GM21786 (cell line): ENCODE results near the gene DLST.
"Not testable (repeated sequence)": the region's sequence is repeated elsewhere in the genome, so short reads cannot be mapped to it uniquely, and the experiment has no call there.

Source experiments
- ATAC-seq: cut with Tn5 transposase; IDR thresholded peaks from one replicate; pipeline ENCODE4 v1.9.1; 2021; ENCODE audit not compliant: unreplicated experiment

DLST gene

DNA sequence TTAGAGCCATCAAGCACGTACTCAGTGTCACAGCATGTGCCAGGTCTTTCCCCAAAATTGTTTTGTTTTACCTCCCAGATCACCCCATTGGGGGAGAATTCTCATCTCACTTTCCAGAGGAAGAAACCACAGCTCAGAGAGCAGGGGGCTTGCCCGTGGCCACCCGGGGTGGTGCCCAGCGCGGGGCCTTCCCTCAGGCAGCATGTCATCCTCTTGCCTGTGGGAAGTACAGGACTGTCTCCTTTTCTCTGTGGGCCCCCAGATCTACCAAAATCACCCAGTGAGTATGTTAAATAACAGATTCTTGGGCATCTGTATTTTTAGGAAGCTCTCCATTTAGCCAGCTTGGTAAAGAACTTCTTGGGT, 35.4 kb downstream of the DLST start:
- ATAC-seq: no peak

DNA sequence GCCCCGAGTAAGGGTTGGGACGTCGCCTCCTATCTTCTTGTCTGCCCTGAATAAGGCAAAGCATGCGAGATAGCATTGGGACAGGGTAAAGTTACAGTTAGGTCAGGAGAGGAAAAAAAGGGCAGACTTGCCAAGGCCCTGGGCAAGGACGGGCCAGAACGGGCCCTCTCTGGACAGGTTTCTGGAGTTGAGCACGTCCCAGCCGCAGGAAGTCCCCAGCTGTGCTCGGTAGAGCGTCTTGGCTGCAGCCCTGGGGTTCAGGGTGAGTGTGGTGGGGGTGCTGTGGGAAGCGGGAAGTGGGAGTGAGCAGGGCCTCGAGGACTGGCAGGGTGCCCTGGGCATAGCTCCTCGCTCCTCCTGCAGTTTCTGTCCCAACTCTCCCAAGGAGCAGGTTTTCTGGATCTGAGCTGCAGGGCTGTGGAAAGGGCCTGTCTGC, 35.9 kb downstream of the DLST start:
- no peak for ATAC-seq

DNA sequence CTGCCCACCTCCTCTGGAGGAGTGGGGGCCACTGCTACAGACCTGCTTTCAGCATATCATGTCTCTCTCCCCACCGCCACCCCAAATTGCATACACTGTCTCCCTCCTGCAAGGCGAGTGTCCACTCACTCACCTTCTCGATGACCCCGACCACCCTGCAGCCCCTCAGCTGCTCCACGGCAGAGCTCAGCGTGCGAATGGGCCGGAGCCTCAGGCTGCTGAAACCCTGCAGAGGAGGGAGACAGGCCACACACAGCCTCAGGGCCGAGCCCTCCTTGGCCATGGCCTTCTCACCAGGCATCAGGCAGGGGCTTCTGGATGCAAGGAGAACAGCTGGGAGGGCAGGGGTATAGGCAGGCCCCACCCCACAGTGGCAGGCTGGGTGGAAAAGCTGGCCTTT, 36.7 kb downstream of the DLST start:
- ATAC-seq: no peak

DNA sequence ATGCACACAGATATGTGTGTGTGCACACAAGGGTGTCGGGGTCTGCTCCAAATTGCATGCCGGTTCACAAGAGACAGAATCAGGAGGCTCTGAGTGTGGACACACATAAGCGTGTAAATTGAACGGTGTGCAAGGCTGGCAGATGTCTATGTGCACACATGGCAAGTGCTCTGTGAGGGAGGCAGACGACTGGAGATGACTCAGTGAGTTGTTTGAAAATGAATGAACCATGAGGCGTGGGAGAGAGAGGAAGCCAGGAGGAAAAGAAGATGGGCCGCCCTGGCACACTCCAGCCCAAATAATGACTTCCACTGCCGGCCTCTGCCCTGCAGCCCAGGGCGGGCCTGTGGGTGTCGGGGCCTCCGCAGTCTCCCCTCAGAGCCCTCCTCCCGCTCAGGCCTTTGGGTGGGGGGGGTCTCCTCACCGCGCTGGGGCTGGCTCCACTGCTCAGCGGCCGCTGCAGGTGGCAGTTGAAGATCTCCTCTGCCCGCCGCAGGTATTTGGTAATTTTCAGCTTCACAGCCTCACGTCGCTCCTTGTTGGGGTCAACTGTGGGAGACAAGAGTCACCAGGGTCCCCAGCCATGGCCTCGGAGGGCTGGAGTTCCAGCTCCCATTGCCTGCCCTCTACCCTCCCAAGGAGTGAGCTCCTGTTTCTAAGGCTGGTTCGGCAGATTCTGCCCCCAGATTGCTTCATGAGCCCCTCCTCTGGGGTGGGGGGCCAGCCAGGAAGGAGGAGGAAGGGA, 37.9 kb downstream of the DLST start:
- no peak for ATAC-seq

DNA sequence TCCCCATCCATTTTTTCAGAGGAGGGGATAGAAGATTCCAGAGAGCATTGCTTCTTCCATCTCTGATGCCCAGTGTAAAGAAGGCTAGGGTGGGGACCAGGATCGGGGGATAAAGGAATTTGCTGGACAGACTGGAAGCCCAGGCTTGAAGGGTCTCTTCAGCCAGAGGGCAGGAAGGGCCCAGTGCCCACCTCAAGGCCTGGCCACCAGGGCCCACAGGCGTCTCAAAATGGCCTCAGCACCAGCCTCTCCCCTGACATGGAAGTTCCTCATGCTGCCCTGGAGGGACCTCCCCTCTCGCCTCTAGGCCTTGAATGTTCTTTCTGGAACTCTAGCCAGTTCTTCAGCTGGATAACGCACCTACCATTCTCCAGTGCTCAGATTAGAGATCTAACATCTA, 38.6 kb downstream of the DLST start:
- ATAC-seq: no peak

DNA sequence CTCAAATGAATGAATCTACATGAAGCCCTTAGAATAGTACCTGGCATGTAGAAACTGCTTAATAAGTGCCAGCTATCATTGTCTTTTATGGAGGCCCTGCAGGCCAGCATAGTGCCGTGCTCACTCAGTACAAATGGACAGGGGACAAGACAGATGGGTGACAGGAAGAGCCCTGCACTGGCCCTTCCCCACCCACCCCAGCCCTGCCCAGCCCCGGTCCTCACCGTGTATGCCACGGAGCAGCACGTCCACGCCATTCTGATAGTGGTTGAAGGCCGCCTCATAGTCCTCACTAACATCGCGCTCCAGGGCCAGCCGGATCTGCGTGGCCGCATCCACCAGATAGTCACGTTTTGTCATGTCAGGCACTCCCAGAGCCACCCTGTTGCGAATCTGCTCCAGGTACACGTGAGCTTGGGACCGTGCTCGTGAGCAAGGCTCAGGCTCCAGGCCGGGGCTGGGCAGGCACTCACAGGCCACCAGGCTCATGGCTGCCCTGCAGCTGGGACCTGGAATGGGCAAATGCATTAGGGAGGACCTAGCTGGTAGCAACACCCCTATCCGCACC, 39.4 kb downstream of the DLST start:
- no peak for ATAC-seq

DNA sequence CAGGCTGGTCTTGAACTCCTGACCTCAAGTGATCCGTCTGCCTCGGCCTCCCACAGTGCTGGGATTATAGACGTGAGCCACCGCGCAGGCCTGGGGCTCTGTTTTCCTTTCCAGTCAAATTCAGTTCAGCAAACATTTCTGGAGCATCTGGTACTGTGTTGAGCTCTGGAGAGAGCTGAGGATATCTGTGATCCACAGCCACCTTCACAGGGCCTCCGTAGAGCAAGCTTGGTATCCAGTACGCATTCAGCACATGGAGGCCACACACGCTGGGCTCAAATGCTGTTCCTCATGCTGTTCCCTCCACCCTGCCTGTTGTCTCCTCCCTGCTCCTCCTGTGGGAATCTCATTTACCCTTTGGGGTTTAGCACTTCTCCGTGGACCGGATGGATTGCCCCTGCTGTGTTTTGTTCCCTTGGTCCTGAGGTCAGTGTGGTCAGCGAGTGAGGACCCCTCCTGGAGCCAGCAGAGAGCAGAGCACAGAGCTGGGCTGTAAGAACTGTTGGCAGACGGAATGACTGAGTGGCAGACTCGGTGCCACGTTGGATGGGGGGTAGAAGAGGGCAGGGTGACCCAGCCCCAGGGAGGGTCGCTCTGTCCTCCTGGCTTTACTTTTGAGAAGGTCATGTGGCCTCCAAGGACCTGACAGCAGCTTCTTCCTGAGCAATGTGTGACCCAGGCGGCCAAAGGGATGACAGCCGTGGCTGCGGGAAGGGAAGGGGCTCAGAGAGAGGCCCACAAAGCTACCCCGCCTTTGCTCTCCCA, 40.5 kb downstream of the DLST start:
- no peak for ATAC-seq

DNA sequence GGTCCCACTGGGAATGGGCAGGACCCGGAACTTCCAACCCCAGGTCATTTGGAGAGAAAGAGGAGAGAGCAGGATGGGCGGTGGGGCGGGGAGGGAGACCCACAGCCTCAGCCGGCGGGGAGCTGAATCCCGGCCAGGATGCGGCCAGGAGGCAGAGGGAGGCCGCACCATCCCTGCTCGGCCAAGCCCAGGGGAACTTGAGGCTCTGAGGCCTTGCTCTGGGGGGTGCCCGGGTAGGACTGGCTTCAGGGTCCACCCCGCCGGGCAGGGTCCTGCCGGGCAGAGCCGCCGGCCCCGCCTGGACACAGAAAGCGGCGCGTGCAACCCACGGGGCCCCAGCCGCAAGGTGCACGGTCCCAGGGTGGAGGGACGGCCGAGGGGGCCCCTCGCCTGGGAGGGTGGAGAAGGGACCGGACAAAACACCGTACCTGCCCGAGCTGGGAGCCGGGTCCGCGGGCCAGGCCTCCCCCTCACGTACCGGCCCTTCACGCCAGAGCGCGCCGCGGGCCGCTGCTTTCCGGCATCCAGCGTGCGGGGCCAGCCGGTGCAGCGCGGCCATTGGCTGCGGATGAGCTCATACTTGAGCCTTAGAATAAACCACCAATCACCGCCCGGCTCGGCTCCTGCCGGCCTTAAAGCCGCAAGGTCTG, 41.2 kb downstream of the DLST start, which contains the start of gene RPS6KL1:
TSS of gene RPS6KL1 (minus strand) at position 509 of the 650 bp plus-strand sequence. CDS start 1,719 bp downstream, outside the sequence.
- ATAC-seq: peak; percentile 78

DNA sequence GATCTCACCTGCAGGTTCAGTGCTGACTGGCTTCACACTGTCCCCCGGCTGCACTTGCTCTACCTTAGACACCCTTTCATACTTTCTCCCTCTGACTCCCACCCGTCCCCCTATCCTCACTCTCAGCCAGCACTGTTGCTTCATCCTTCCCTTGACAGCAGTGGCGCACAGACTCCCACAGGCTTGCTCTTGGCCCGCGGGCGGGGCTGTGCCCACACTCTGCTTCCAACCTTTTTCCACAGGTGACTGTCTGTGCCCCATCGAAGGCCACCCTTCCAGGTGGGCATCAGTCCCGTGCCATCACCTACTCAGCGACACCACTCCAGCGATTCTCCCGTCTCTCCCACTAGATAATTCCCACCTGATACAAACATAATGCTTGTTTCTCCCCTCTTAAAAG, 42.3 kb downstream of the DLST start:
- no peak for ATAC-seq

DNA sequence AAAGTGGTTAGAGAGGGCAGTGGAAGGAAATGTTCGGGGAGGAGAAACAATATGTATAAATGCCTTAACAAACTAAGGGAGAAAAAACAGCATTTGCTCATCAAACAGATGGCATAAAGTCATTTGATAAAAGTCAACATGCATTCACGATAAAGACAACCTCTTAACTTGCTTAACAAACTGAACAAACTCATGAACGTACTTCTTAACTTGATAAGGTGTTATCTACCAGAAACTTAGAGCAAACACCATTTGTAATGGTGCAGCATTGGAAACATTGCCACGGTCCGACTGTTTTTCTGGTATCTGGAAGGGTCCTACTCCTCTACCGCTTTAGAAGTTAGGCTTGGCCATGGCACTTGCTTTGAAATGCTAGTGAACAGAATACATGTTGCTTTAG, 45.5 kb downstream of the DLST start:
- ATAC-seq: no peak

DNA sequence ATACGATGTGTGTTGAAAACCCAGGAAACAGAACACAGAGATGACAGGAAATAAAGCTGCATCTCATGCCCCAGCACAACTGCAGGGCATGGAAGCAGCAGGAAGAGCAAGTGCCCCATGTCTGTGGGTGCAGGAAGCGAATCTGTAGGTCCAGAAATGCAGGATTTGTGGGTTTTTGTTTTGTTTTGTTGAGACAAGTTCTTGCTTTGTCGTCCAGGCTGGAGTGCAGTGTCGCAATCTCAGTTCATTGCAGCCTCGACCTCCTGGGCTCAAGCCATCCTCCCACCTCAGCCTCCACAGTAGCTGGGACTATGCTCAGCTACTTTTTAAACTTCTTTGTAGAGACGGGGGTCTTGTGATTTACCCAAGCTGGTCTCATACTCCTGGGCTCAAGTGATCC, 47.5 kb downstream of the DLST start:
- no peak for ATAC-seq

DNA sequence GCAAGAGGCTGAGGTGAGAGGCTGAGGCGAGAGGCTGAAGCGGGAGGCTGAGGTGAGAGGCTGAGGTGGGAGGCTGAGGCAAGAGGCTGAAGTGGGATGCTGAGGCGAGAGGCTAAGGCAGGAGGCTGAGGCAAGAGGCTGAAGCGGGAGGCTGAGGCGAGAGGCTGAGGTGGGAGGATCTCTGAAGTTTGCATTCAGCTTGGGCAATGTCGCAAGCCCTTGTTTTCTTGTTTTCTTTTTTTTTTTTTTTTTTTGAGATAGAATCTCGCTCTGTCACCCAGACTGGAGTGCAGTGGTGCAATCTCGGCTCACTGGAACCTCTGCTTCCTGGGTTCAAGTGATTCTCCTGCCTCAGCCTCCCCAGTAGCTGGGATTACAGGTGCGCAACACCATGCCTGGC, 50.0 kb downstream of the DLST start:
- ATAC-seq: not testable (repeated sequence)

DNA sequence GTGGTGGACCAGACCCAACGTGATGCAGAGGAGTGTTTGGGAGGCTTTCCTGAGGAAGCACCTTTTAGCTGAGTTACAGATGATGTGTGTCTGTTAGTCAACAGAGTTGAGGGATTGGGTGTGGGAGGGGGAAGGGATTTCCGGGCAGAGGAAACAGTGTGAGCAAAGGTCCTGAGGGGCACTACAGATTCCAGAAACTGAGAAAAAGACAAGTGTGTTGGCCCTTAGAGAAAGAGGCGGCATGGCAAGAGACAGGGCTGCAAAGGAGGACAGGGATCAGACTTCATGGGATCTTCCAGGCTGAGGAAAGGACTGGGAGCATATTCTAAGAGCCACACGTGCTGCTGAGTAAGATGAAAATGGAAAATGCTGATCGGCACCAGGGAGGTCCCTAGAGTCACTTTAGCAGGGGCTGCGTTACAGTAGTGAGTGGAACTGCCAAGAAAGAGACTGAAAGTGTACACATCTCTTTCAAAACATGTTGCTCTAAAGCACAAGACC, 50.7 kb downstream of the DLST start:
- no peak for ATAC-seq

DNA sequence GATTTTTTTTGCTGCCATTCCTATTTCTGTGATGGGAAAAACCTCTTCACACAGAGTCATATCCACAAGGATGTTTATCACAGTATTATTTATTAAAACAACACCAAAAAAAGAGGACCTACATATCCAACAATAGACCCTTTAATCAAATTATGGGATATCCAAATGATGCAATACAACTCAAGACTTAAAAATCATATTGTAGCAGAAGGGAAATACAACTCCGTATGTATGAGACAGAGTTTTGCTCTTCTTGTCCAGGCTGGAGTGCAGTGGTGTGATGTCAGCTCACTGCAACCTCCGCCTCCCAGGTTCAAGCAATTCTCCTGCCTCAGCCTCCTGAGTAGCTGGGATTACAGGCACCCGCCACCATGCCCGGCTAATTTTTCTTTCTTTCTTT, 51.2 kb downstream of the DLST start:
- ATAC-seq: not testable (repeated sequence)

DNA sequence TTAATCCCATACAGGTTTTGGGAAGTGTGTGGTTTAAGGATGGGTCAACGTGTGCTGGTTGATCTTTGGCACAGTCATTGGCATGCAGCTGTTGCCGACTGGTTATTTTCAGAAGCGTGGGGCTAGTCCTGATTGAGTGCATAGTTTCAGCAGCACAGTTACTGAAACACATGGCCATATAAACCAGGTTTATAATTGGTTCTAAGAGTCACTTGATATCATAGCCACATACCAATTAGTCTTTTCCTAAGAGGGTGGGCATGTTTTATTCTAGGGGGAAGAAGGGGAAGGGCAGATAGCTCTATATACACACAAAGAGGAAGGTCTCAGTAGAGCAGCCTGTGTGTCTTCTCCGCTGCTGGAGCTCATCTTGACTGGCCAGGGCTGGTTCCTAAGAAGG, 52.3 kb downstream of the DLST start:
- ATAC-seq: no peak

DNA sequence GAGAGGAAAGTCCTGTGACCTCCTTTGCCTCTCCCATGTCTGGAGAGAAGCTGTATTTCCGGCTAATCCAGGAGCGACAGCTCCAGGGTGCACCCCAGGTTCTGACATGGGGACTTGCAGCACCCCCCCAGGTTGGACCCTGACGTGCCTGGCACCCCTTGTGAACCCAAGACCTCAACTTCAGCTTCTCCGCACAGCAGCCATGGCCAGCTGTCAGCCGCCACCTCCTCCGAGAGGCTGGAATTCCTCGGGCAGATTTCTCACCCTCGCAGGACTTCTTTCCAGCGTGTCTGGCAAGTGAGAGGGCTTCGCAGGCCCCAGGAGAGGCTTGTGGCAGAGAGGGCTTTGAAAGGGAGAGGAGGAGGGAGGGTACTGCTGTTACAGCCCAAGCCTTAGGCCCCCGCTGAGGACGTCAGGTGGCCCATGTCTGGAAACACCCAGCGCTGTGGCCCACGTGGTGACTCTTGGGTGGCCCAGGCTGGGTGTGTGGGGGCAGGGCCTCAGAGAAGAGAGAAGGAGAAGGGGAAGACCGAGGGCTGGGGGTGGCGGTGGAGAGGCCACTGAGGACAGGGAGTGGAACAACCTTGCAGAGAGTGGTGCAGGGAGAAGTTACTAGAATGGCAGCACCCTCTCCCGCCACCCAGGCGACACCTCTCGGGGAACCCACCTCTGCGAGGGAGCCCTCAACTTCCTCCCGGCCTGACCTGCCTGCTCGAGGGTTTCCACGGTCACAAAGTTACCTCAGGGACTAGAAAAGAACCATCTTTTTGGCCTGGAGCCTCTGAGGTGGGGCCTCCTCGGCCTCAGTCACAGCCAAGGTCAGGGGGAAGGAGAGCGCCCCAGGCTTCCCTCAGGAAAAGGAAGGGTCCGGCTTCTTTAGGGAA, 53.0 kb downstream of the DLST start:
- no peak for ATAC-seq

DNA sequence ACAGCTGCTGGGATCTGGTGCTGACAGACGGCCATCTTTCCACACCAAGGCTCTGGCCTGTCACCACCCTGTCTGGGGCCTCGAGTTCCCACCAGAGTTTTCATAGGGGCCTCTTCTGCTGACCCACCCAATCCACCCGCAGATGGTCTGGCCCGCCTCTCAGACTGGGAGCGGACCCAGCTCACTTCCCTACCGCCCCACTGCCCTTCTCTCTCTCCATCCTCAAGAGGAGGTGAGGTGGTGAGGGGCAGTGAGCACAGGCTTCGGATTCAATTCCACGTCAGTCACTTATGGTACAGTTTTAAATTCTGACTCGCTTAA, 53.6 kb downstream of the DLST start:
- ATAC-seq: no peak

DNA sequence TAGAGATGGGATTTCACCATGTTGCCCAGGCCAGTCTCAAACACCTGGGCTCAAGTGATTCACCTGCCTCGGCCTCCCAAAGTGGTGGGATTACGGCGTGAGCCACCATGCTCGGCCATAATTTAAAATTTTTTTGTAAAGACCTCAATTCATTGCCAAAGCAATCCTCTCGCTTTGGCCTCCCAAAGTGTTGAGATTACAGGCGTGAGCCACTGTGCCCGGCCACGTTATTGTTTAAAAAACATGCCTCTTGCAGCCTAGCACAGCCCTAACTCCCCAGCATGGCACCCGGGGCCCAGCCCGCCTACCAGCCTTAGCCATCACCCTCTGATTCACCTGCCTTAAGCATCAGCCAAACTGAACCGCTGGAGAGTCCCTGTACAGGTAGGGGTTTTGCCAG, 54.4 kb downstream of the DLST start:
- ATAC-seq: no peak

DNA sequence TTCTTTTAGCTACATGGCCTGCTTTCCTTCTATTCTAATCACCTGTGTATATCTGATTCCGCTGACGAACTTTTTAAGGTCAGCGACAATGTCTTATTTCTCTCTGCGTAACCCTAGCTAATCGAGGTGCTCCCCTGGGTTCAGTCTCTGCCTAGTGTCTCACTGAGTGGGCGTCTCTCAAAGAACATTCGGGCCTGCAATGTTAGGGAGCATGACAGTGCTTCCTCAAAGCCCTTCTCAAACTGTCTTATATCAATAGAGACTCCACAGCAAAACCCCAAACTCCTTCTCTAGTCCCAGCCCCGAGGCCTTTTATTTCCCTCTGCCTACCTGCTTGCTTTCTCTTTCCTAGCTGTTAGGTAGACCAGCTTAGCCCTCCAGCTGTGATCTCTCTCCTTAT, 55.0 kb downstream of the DLST start:
- no peak for ATAC-seq

DNA sequence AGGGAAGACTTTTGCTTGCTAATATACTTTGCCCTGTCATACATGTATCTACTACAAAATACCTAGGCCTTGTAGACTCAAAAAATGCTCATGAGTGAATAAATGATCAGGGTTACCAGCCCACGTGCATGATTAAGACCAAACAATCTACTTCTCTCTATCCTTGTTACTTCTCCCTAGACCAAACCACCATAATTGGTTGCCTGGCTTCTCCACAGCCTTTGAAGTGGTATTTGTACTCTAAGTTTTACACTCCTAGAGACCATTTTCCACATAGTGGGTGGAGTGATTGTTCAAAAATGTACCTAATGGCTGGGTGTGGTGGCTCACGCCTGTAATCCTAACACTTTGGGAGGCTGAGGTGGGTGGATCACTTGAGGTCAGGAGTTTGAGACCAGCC, 55.5 kb downstream of the DLST start:
- ATAC-seq: no peak
